GM18909 (cell line): ENCODE data around the gene ZC3H18.

Experiments
- ATAC-seq: cut with Tn5 transposase; IDR thresholded peaks from one replicate; pipeline ENCODE4 v1.9.1; 2021; ENCODE audit warnings: mild to moderate bottlenecking; ENCODE audit not compliant: unreplicated experiment, poor library complexity

The ZC3H18 gene

GRCh38 chr16:88569985-88570690 is at the start of gene ZC3H18:
ZC3H18 (plus strand) TSS chr16:88570403; CDS start chr16:88577124, 6,721 bp downstream.
- peak; percentile 79 for ATAC-seq

- ATAC-seq, result no peak
These were observed 48.5 kb upstream of the ZC3H18 start for GRCh38 chr16:88521674-88522073.

GRCh38 chr16:88522276-88522949 is 47.8 kb upstream of the ZC3H18 start:
- no peak for ATAC-seq

GRCh38 chr16:88523309-88524161 is 46.7 kb upstream of the ZC3H18 start:
- ATAC-seq, result no peak

GRCh38 chr16:88524274-88524972 is 45.8 kb upstream of the ZC3H18 start:
- ATAC-seq, result no peak

GRCh38 chr16:88524973-88525662 is 45.1 kb upstream of the ZC3H18 start:
- no peak for ATAC-seq

GRCh38 chr16:88525663-88525990 is 44.6 kb upstream of the ZC3H18 start:
- no peak for ATAC-seq

GRCh38 chr16:88526008-88526905 is 43.9 kb upstream of the ZC3H18 start:
- ATAC-seq, result no peak

- no peak for ATAC-seq
These were observed 43.4 kb upstream of the ZC3H18 start for GRCh38 chr16:88526906-88527185.

- ATAC-seq, result no peak
These were observed 42.8 kb upstream of the ZC3H18 start for GRCh38 chr16:88527186-88527936.

- no peak for ATAC-seq
These were observed 42.1 kb upstream of the ZC3H18 start for GRCh38 chr16:88527937-88528743.

- ATAC-seq, result no peak
These were observed 41.3 kb upstream of the ZC3H18 start for GRCh38 chr16:88528902-88529318.

GRCh38 chr16:88529596-88529995 is 40.6 kb upstream of the ZC3H18 start:
- ATAC-seq, result no peak

GRCh38 chr16:88530051-88530857 is 39.9 kb upstream of the ZC3H18 start:
- ATAC-seq, result no peak

GRCh38 chr16:88530858-88531203 is 39.4 kb upstream of the ZC3H18 start:
- ATAC-seq, result no peak

- ATAC-seq, result no peak
These were observed 38.9 kb upstream of the ZC3H18 start for GRCh38 chr16:88531346-88531745.

- no peak for ATAC-seq
These were observed 38.2 kb upstream of the ZC3H18 start for GRCh38 chr16:88531931-88532433.
